ENCODE data around the gene CENPL. TPM values are rescaled to one million over a fixed set of nuclear protein-coding genes. Genes with fewer than 3 reads are reported as not detected.

The CENPL gene
- total RNA-seq, 1 experiment from 2014 or later, result 108 TPM

DNA sequence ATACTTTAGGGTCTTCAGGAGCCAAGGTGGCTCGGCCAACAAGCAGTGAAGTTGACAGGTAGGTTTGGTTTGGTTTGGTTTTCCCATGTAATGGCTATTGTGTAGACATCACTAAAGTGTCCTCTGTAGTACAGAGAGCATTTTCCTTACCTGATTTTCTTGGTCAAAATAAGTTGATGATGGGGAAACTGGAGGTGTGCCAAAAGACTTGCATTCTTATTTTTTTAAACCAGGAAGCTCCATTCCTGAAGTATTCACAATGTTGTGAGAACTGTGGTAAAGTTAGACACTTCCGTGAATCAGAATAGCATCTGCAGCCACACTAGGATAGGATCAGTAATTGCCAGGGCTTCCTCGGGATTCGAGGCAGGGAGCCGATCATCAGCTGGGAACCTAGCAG is 46.4 kb upstream of the CENPL start:
- no peaks in the 10 kb centered on the region for H3K27me3 ChIP-seq (ENCODE audit: low read length)
- ChIA-PET CTCF (no interaction called here), POLR2A (ENCODE audit: unreplicated experiment) (no interaction called here)
- H3K9me2 ChIP-seq (replicated peaks; ENCODE audit: low read length), result no peaks in the 10 kb centered on the region
- intact Hi-C loops (cut with micrococcal nuclease), result no loop called here
- peaks cover 7% of the 10 kb centered on the region for H3K4me1 ChIP-seq (ENCODE audit: insufficient read depth, low read length)
- H3K9me3 ChIP-seq (ENCODE audit: low read length), result no peaks in the 10 kb centered on the region
- no peak overlapping the region for H2AFZ ChIP-seq (ENCODE audit: low read length)
- TF ChIP-seq EZH2 (IDR thresholded peaks at IDR 0.05; ENCODE audit: low read length, unreplicated experiment) (no peak), EZH2phosphoT487 (IDR thresholded peaks at IDR 0.05; ENCODE audit: borderline replicate concordance, low read length) (no peak)
- TF ChIP-seq, protein P1, sequence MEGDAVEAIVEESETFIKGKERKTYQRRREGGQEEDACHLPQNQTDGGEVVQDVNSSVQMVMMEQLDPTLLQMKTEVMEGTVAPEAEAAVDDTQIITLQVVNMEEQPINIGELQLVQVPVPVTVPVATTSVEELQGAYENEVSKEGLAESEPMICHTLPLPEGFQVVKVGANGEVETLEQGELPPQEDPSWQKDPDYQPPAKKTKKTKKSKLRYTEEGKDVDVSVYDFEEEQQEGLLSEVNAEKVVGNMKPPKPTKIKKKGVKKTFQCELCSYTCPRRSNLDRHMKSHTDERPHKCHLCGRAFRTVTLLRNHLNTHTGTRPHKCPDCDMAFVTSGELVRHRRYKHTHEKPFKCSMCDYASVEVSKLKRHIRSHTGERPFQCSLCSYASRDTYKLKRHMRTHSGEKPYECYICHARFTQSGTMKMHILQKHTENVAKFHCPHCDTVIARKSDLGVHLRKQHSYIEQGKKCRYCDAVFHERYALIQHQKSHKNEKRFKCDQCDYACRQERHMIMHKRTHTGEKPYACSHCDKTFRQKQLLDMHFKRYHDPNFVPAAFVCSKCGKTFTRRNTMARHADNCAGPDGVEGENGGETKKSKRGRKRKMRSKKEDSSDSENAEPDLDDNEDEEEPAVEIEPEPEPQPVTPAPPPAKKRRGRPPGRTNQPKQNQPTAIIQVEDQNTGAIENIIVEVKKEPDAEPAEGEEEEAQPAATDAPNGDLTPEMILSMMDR (conservative IDR thresholded peaks at IDR 0.05; ENCODE audit: low read depth, low read length), result no peak
- no TSS peak for BruUV-seq (replicated peaks)
- H3K79me2 ChIP-seq (ENCODE audit: low read length), result peaks cover 17% of the 10 kb centered on the region
- no peak overlapping the region for H3K27ac ChIP-seq (ENCODE audit: low read length)
- H3K4me3 ChIP-seq (ENCODE audit: low read length), result no peak overlapping the region
- H4K20me1 ChIP-seq (ENCODE audit: low read length), result peaks cover 12% of the 10 kb centered on the region
- ATAC-seq (no peak), DNase-seq (no peak)
- H3K36me3 ChIP-seq (ENCODE audit: low read depth, low read length), result peaks cover 15% of the 10 kb centered on the region
- H3K9ac ChIP-seq (ENCODE audit: low read length), result no peak overlapping the region
- H3F3A ChIP-seq (ENCODE audit: low read length, unreplicated experiment), result peaks cover 5% of the 10 kb centered on the region
- no peak overlapping the region for H3K4me2 ChIP-seq (ENCODE audit: low read length)

DNA sequence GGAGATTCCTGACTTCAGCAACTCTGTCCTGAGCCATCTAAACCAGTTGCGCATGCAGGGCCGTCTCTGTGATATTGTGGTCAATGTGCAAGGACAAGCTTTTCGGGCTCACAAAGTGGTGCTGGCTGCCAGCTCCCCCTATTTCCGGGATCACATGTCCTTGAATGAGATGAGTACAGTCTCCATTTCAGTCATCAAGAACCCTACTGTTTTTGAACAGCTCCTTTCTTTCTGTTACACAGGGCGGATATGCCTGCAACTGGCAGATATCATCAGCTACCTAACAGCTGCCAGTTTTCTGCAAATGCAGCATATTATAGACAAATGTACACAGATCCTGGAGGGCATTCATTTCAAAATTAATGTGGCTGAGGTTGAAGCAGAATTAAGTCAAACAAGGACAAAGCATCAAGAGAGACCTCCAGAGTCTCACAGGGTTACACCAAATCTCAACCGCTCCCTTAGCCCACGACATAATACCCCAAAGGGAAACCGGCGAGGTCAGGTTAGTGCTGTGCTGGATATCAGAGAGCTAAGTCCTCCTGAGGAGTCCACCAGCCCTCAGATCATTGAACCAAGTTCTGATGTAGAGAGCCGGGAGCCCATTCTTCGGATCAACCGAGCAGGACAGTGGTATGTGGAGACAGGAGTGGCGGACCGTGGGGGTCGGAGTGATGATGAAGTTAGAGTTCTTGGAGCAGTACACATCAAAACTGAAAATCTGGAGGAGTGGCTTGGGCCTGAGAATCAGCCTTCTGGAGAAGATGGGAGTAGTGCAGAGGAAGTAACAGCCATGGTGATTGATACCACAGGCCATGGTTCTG is 45.8 kb upstream of the CENPL start:
- no peak overlapping the region for H3K9ac ChIP-seq (ENCODE audit: low read length)
- H3K36me3 ChIP-seq (ENCODE audit: low read depth, low read length), result peaks cover 22% of the 10 kb centered on the region
- no peak overlapping the region for H3K27ac ChIP-seq (ENCODE audit: low read length)
- H4K20me1 ChIP-seq (ENCODE audit: low read length), result peaks cover 18% of the 10 kb centered on the region
- ChIA-PET POLR2A (ENCODE audit: unreplicated experiment) (no interaction called here), CTCF (no interaction called here)
- H3K79me2 ChIP-seq (ENCODE audit: low read length), result peaks cover 23% of the 10 kb centered on the region
- H2AFZ ChIP-seq (ENCODE audit: low read length), result no peak overlapping the region
- DNase-seq (no peak), ATAC-seq (no peak)
- no peaks in the 10 kb centered on the region for H3K27me3 ChIP-seq (ENCODE audit: low read length)
- no TSS peak for BruUV-seq (replicated peaks)
- H3F3A ChIP-seq (ENCODE audit: low read length, unreplicated experiment), result peaks cover 9% of the 10 kb centered on the region
- no peaks in the 10 kb centered on the region for H3K9me2 ChIP-seq (replicated peaks; ENCODE audit: low read length)
- TF ChIP-seq, protein P1 (conservative IDR thresholded peaks at IDR 0.05; ENCODE audit: low read depth, low read length), result no peak
- no peak for TF ChIP-seq EZH2phosphoT487 (IDR thresholded peaks at IDR 0.05; ENCODE audit: borderline replicate concordance, low read length)
- no peak for TF ChIP-seq EZH2 (IDR thresholded peaks at IDR 0.05; ENCODE audit: low read length, unreplicated experiment)
- peaks cover 9% of the 10 kb centered on the region for H3K4me1 ChIP-seq (ENCODE audit: insufficient read depth, low read length)
- 0 out of 2 replicates have a peak overlapping the region, but pooled peaks have one; percentile 97 for H3K4me2 ChIP-seq (ENCODE audit: low read length)
- no peak overlapping the region for H3K4me3 ChIP-seq (ENCODE audit: low read length)
- intact Hi-C loops (cut with micrococcal nuclease), result no loop called here
- no peaks in the 10 kb centered on the region for H3K9me3 ChIP-seq (ENCODE audit: low read length)

DNA sequence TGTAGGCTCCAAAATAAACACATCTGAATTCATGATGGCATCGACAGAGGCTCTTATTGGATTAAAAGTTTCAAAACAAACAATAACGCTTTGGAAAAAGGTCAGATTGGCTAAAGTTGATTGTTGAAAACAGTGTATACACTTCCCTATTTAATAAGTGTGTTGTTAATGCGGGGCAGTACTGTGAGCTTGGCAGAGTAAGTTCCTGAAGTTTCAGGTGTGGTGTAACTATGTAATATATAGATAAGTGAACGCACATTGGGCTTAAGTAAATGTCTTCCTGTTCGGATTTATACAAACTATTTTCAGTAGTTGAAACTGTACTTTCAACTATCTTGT is 44.3 kb upstream of the CENPL start:
- BruUV-seq (replicated peaks), result TSS peak; percentile 62
- H3K4me2 ChIP-seq (ENCODE audit: low read length), result peak overlapping the region; percentile 97
- no peaks in the 10 kb centered on the region for H3K9me2 ChIP-seq (replicated peaks; ENCODE audit: low read length)
- TF ChIP-seq, protein P1 (conservative IDR thresholded peaks at IDR 0.05; ENCODE audit: low read depth, low read length), result no peak
- no peak for TF ChIP-seq EZH2phosphoT487 (IDR thresholded peaks at IDR 0.05; ENCODE audit: borderline replicate concordance, low read length)
- no peak for TF ChIP-seq EZH2 (IDR thresholded peaks at IDR 0.05; ENCODE audit: low read length, unreplicated experiment)
- peak overlapping the region; percentile 100 for H3K4me3 ChIP-seq (ENCODE audit: low read length)
- peaks cover 36% of the 10 kb centered on the region for H3K36me3 ChIP-seq (ENCODE audit: low read depth, low read length)
- no peak for DNase-seq
- peaks cover 33% of the 10 kb centered on the region for H4K20me1 ChIP-seq (ENCODE audit: low read length)
- H3K79me2 ChIP-seq (ENCODE audit: low read length), result peaks cover 29% of the 10 kb centered on the region
- H3F3A ChIP-seq (ENCODE audit: low read length, unreplicated experiment), result peaks cover 24% of the 10 kb centered on the region
- ChIA-PET POLR2A (ENCODE audit: unreplicated experiment) (no interaction called here), CTCF (no interaction called here)
- intact Hi-C loops (cut with micrococcal nuclease), result no loop called here
- no peaks in the 10 kb centered on the region for H3K9me3 ChIP-seq (ENCODE audit: low read length)
- H2AFZ ChIP-seq (ENCODE audit: low read length), result peak overlapping the region; percentile 84
- peaks cover 19% of the 10 kb centered on the region for H3K4me1 ChIP-seq (ENCODE audit: insufficient read depth, low read length)
- H3K27me3 ChIP-seq (ENCODE audit: low read length), result no peaks in the 10 kb centered on the region
- no peak; the same call in 1 of the 2 replicates for ATAC-seq
- H3K9ac ChIP-seq (ENCODE audit: low read length), result peak overlapping the region; percentile 99
- H3K27ac ChIP-seq (ENCODE audit: low read length), result peak overlapping the region; percentile 85

All from PC-3 (cell line).